Loucy (cell line): ENCODE results near the gene CDYL.

Experiments
- H2AFZ ChIP-seq: fragments of 200-600 bp; sonication (generic); 2 replicates; pipeline ENCODE4 v1.6.0; 2016; ENCODE audit warnings: antibody characterized with exemption, mild to moderate bottlenecking, low read length, moderate library complexity
- H3F3A ChIP-seq: fragments of 200-600 bp; 2 replicates; pipeline ENCODE4 v1.6.0; 2016; ENCODE audit warnings: antibody characterized with exemption, low read depth, mild to moderate bottlenecking
- H3K27me3 ChIP-seq: fragments of 200-600 bp; sonication (generic); 2 replicates; pipeline ENCODE4 v1.6.1; 2014; ENCODE audit warnings: low read length, mild to moderate bottlenecking; ENCODE audit not compliant: insufficient read depth, poor library complexity, severe bottlenecking
- H3K36me3 ChIP-seq: fragments of 200-600 bp; sonication (generic); 2 replicates; pipeline ENCODE4 v1.6.1; 2016; ENCODE audit warnings: low read length; ENCODE audit not compliant: insufficient read depth
- H3K4me1 ChIP-seq: fragments of 200-600 bp; sonication (generic); 2 replicates; pipeline ENCODE4 v1.5.1; 2014; ENCODE audit warnings: low read length, mild to moderate bottlenecking; ENCODE audit not compliant: insufficient read depth, poor library complexity, severe bottlenecking
- H3K4me2 ChIP-seq: fragments of 200-600 bp; sonication (generic); 2 replicates; pipeline ENCODE4 v1.6.0; 2014; ENCODE audit warnings: antibody characterized with exemption, low read length, low read depth, mild to moderate bottlenecking; ENCODE audit not compliant: poor library complexity, severe bottlenecking
- H3K4me3 ChIP-seq: fragments of 200-600 bp; sonication (generic); 2 replicates; pipeline ENCODE4 v1.5.1; 2014; ENCODE audit warnings: low read length, mild to moderate bottlenecking, mixed read lengths; ENCODE audit not compliant: poor library complexity, severe bottlenecking
- H3K79me2 ChIP-seq: fragments of 200-600 bp; sonication (generic); 2 replicates; pipeline ENCODE4 v1.6.1; 2014; ENCODE audit warnings: low read length; ENCODE audit not compliant: insufficient read depth
- H3K9ac ChIP-seq: fragments of 200-600 bp; sonication (generic); 2 replicates; pipeline ENCODE4 v1.6.0; 2014; ENCODE audit warnings: mild to moderate bottlenecking, low read depth, low read length, moderate library complexity; ENCODE audit not compliant: poor library complexity, severe bottlenecking
- H3K9me2 ChIP-seq: fragments of 200-600 bp; sonication (generic); replicated peaks from 2 replicates; pipeline ENCODE4 v1.6.1; 2016; ENCODE audit warnings: low read depth, low read length, mixed read lengths
- H3K9me3 ChIP-seq: fragments of 200-600 bp; sonication (generic); 2 replicates; pipeline ENCODE4 v1.6.1; 2014; ENCODE audit warnings: mild to moderate bottlenecking, antibody characterized with exemption, low read length, low read depth; ENCODE audit not compliant: insufficient read depth
- H4K20me1 ChIP-seq: fragments of 200-600 bp; sonication (generic); 2 replicates; pipeline ENCODE4 v1.6.0; 2014; ENCODE audit warnings: antibody characterized with exemption, low read length, mild to moderate bottlenecking; ENCODE audit not compliant: insufficient read depth, poor library complexity, severe bottlenecking
- CTCF ChIP-seq: fragments of 200-600 bp; sonication (generic); conservative IDR thresholded peaks from 2 replicates; pipeline ENCODE4 v1.5.1; 2014; ENCODE audit warnings: mild to moderate bottlenecking, antibody characterized with exemption, low read length
- EZH2phosphoT487 ChIP-seq: fragments of 200-600 bp; IDR thresholded peaks from 2 replicates; pipeline ENCODE4 v1.6.1; 2018; ENCODE audit warnings: antibody characterized with exemption, mild to moderate bottlenecking, moderate library complexity, borderline replicate concordance

CDYL gene

DNA sequence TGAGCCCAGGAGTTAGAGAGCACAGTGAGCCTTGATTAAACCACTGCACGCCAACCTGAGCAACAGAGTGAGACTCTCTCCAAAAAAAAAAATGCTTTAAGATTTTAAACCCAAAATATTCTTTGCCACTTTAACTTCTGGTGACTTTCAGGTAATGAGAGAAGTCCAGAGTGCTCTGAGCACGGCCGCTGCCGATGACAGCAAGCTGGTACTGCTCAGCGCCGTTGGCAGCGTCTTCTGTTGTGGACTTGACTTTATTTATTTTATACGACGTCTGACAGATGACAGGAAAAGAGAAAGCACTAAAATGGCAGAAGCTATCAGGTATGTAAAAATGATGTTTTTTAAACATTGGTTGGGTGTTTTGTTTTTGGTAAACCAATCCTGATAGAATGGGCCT lies 161.2 kb downstream of the CDYL start:
- Histone ChIP-seq H3K9me3 (no peaks in the 10 kb centered on the region), H3K27me3 (no peaks in the 10 kb centered on the region), H3K4me2 (no peak overlapping the region), H2AFZ (no peak overlapping the region), H4K20me1 (peaks cover 32% of the 10 kb centered on the region), H3K79me2 (peaks cover 19% of the 10 kb centered on the region), H3K36me3 (peaks cover 12% of the 10 kb centered on the region; the same call in 1 of the 2 replicates), H3K9ac (no peak overlapping the region), H3K9me2 (no peaks in the 10 kb centered on the region), H3F3A (no peaks in the 10 kb centered on the region), H3K4me1 (peaks cover 48% of the 10 kb centered on the region), H3K4me3 (no peak overlapping the region)
- no peak for TF ChIP-seq EZH2phosphoT487
- TF ChIP-seq CTCF, result no peak

GRCh38 chr6:4939241-4939640 lies 163.0 kb downstream of the CDYL start:
- Histone ChIP-seq H3K27me3 (no peaks in the 10 kb centered on the region), H3K79me2 (peaks cover 7% of the 10 kb centered on the region), H2AFZ (no peak overlapping the region), H3K4me1 (peaks cover 42% of the 10 kb centered on the region), H3K4me3 (no peak overlapping the region), H3K4me2 (no peak overlapping the region), H3K9ac (no peak overlapping the region), H3K9me3 (no peaks in the 10 kb centered on the region), H3K9me2 (no peaks in the 10 kb centered on the region), H3K36me3 (peaks cover 20% of the 10 kb centered on the region; the same call in 1 of the 2 replicates), H3F3A (no peaks in the 10 kb centered on the region), H4K20me1 (peaks cover 35% of the 10 kb centered on the region)
- TF ChIP-seq CTCF, result no peak
- no peak for TF ChIP-seq EZH2phosphoT487

DNA sequence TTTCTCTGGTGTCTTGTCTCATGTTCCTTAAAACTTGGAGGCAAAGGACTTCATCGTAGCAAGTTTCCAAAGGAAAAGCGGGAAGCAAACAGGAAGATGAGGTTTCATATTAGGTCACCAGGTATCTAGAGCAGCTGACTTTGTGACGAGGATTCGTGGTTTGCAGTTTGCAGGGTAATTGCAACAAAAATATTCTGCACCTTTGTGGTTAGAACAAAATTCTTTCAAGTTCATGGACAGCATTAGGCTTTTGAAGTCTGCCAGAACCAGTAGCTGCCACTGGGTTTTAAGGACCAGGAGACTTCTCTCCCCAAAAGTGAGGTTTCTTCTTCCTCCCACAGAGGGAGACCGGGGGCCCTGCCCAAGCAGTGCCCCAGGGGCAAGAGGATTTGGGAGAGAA lies 164.2 kb downstream of the CDYL start:
- H3K4me3 ChIP-seq, result no peak overlapping the region
- peaks cover 1% of the 10 kb centered on the region for H3K79me2 ChIP-seq
- H3K4me1 ChIP-seq, result peaks cover 35% of the 10 kb centered on the region
- H3K27me3 ChIP-seq, result no peaks in the 10 kb centered on the region
- H3K9ac ChIP-seq, result no peak overlapping the region
- no peaks in the 10 kb centered on the region for H3K9me2 ChIP-seq
- H4K20me1 ChIP-seq, result peaks cover 28% of the 10 kb centered on the region
- H2AFZ ChIP-seq, result no peak overlapping the region
- no peak for TF ChIP-seq CTCF
- TF ChIP-seq EZH2phosphoT487, result no peak
- H3K4me2 ChIP-seq, result peak overlapping the region; percentile 9
- no peaks in the 10 kb centered on the region for H3F3A ChIP-seq
- no peaks in the 10 kb centered on the region for H3K9me3 ChIP-seq
- peaks cover 32% of the 10 kb centered on the region; the same call in 1 of the 2 replicates for H3K36me3 ChIP-seq
